GM23338 (cell line): Measurements from ENCODE around the gene ERP44. TPM values are rescaled to one million over a fixed set of nuclear protein-coding genes. Genes with fewer than 3 reads are reported as not detected.

Experiments used
- ATAC-seq: fragments of 200-7000 bp; cut with Tn5 transposase; 3 replicates; pipeline ENCODE4 v1.9.1; 2020
- DNase-seq: peaks from one replicate; pipeline ENCODE4 v3.0.0-alpha.2; 2015; ENCODE audit warnings: low spot score
- H2AFZ ChIP-seq: fragments of 200-600 bp; sonication (generic); 2 replicates; pipeline ENCODE4 v1.8.0; 2016; ENCODE audit warnings: antibody characterized with exemption, mild to moderate bottlenecking, moderate library complexity
- H3F3A ChIP-seq: fragments of 200-600 bp; sonication (generic); replicated peaks from 2 replicates; pipeline ENCODE4 v1.8.0; 2017; ENCODE audit warnings: antibody characterized with exemption, mixed run types, low read depth
- H3K27ac ChIP-seq: fragments of 200-600 bp; sonication (generic); 2 replicates; pipeline ENCODE4 v1.6.1; 2016; ENCODE audit warnings: low read depth
- H3K27me3 ChIP-seq: fragments of 200-600 bp; sonication (generic); 2 replicates; pipeline ENCODE4 v1.8.0; 2016; ENCODE audit warnings: mild to moderate bottlenecking, mixed run types, moderate library complexity; ENCODE audit not compliant: insufficient read depth
- H3K36me3 ChIP-seq: fragments of 200-600 bp; sonication (generic); 2 replicates; pipeline ENCODE4 v1.8.0; 2016; ENCODE audit warnings: mild to moderate bottlenecking; ENCODE audit not compliant: insufficient read depth
- H3K4me1 ChIP-seq: fragments of 200-600 bp; sonication (generic); 2 replicates; pipeline ENCODE4 v1.8.0; 2016; ENCODE audit warnings: mild to moderate bottlenecking, moderate library complexity; ENCODE audit not compliant: insufficient read depth
- H3K4me2 ChIP-seq: fragments of 200-600 bp; sonication (generic); 2 replicates; pipeline ENCODE4 v1.7.1; 2017; ENCODE audit warnings: mixed run types
- H3K4me3 ChIP-seq: fragments of 200-600 bp; sonication (generic); 2 replicates; pipeline ENCODE4 v1.6.1; 2016; ENCODE audit warnings: mixed run types
- H3K79me2 ChIP-seq: fragments of 200-600 bp; sonication (generic); replicated peaks from 2 replicates; pipeline ENCODE4 v1.8.0; 2017; ENCODE audit warnings: mild to moderate bottlenecking; ENCODE audit not compliant: insufficient read depth
- H3K9me2 ChIP-seq: fragments of 200-600 bp; sonication (generic); 2 replicates; pipeline ENCODE4 v1.8.0; 2017; ENCODE audit not compliant: insufficient read depth
- H4K20me1 ChIP-seq: fragments of 200-600 bp; sonication (generic); replicated peaks from 2 replicates; pipeline ENCODE4 v1.8.0; 2017; ENCODE audit warnings: mild to moderate bottlenecking; ENCODE audit not compliant: insufficient read depth
- H3K27ac Mint-ChIP-seq: 2 replicates; pipeline ENCODE4 v1.8.0; 2020; ENCODE audit warnings: inconsistent platforms, mild to moderate bottlenecking, moderate library complexity, mixed read lengths
- H3K27me3 Mint-ChIP-seq: 3 replicates; pipeline ENCODE4 v1.8.0; 2022; ENCODE audit warnings: low read depth, mild to moderate bottlenecking, moderate library complexity, mixed read lengths, inconsistent platforms; ENCODE audit not compliant: insufficient read depth, poor library complexity
- H3K36me3 Mint-ChIP-seq: 3 replicates; pipeline ENCODE4 v1.8.0; 2021; ENCODE audit warnings: low read depth, mild to moderate bottlenecking, inconsistent platforms, moderate library complexity, mixed read lengths
- H3K4me1 Mint-ChIP-seq: 3 replicates; pipeline ENCODE4 v1.8.0; 2020; ENCODE audit warnings: mild to moderate bottlenecking, inconsistent platforms, mixed read lengths
- H3K4me3 Mint-ChIP-seq: 3 replicates; pipeline ENCODE4 v1.8.0; 2021; ENCODE audit warnings: moderate library complexity, mild to moderate bottlenecking, inconsistent platforms, mixed read lengths
- H3K9me3 Mint-ChIP-seq: 3 replicates; pipeline ENCODE4 v1.8.0; 2020; ENCODE audit warnings: moderate library complexity, mild to moderate bottlenecking, inconsistent platforms, mixed read lengths
- CREB1 ChIP-seq: fragments of 250-450 bp; sonication (Bioruptor Pico); IDR thresholded peaks from 2 replicates; pipeline ENCODE4 v1.5.0; 2020; ENCODE audit warnings: low read depth, mild to moderate bottlenecking, moderate library complexity
- EZH2 ChIP-seq: fragments of 200-600 bp; sonication (generic); IDR thresholded peaks from one replicate; pipeline ENCODE4 v1.8.0; 2017; ENCODE audit warnings: antibody characterized with exemption, mild to moderate bottlenecking, low read depth; ENCODE audit not compliant: unreplicated experiment
- EZH2phosphoT487 ChIP-seq: fragments of 200-600 bp; sonication (generic); IDR thresholded peaks from one replicate; pipeline ENCODE4 v1.8.1; 2018; ENCODE audit warnings: antibody characterized with exemption; ENCODE audit not compliant: unreplicated experiment
- JUNB ChIP-seq: IDR thresholded peaks from one replicate; pipeline ENCODE4 v1.6.1; 2016; ENCODE audit warnings: antibody characterized with exemption; ENCODE audit not compliant: unreplicated experiment
- NANOG ChIP-seq: IDR thresholded peaks from 2 replicates; pipeline ENCODE4 v1.6.1; 2016; ENCODE audit warnings: antibody characterized with exemption, borderline replicate concordance
- POLR2AphosphoS5 ChIP-seq: IDR thresholded peaks from 2 replicates; pipeline ENCODE4 v1.6.1; 2016; ENCODE audit warnings: antibody characterized with exemption, low read depth
- REST ChIP-seq: IDR thresholded peaks from one replicate; pipeline ENCODE4 v1.6.1; 2018; ENCODE audit warnings: antibody characterized with exemption; ENCODE audit not compliant: unreplicated experiment
- STAT1 ChIP-seq: IDR thresholded peaks from one replicate; pipeline ENCODE4 v1.6.1; 2016; ENCODE audit warnings: antibody characterized with exemption; ENCODE audit not compliant: unreplicated experiment
- ZNF114 ChIP-seq: fragments of 250-450 bp; sonication (Bioruptor Pico); IDR thresholded peaks from 2 replicates; pipeline ENCODE4 v1.5.0; 2020; ENCODE audit warnings: mild to moderate bottlenecking, moderate library complexity
- ZNF331 ChIP-seq: fragments of 250-450 bp; sonication (Bioruptor Pico); IDR thresholded peaks from 2 replicates; pipeline ENCODE4 v1.5.0; 2020; ENCODE audit warnings: low read depth, mild to moderate bottlenecking, moderate library complexity
- polyA plus RNA-seq: library from polyadenylated mRNA; unstranded; fragments of >200 nt; fragmentation: Nextera tagmentation; extraction: Ambion mirVana; gene quantifications from 2 replicates; pipeline ENCODE4 v1.2.1, GENCODE V29; 2016
- total RNA-seq: library from RNA; depleted of rRNA; stranded (reverse); fragments of >200 nt; shearing (Covaris generic); gene quantifications from 2 replicates; pipeline ENCODE4 v1.2.3, GENCODE V29; 2014
- TF ChIP-seq, protein P1 (sequence below), 2 experiments: fragments of 200-600 bp in 1 of 2; sonication (generic) in 1 of 2; conservative IDR thresholded peaks; 2 replicates each; pipeline versions ENCODE4 v1.5.1 to v1.6.1; 2016 to 2017; ENCODE audit warnings: antibody characterized with exemption in 2 of 2, low read depth in 2 of 2, mild to moderate bottlenecking in 2 of 2, moderate library complexity in 1 of 2
- TF ChIP-seq, protein P2 (sequence below): IDR thresholded peaks from 2 replicates; pipeline ENCODE4 v1.6.1; 2016; ENCODE audit warnings: antibody characterized with exemption

The ERP44 gene
- total and polyA plus RNA-seq, 2 experiments from 2014 or later: 13.0 to 24.1 TPM

DNA sequence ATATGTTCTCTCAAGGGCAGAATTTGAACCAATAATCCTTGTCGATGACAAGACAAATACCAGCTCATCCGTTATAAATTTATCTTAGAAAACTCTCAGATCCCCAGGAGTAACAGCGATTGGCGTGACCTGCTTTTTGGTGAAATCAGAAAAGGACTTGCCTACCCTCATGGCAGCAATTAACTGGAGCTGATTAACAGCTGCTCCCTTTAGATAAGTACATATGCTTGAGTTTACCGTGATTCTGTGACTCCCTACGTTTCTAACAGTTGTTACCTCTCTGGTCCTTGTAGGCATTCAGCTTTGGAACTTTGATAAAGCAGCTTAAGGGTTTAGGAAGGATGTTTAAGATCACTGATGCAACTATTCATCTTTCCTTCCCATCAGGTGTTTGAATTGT, 2.8 kb upstream of the ERP44 start (continued):
- TF ChIP-seq EZH2 (no peak), STAT1 (no peak), CREB1 (CRISPR knock-in tag) (no peak), ZNF331 (no peak)
- TF ChIP-seq, protein P1, sequence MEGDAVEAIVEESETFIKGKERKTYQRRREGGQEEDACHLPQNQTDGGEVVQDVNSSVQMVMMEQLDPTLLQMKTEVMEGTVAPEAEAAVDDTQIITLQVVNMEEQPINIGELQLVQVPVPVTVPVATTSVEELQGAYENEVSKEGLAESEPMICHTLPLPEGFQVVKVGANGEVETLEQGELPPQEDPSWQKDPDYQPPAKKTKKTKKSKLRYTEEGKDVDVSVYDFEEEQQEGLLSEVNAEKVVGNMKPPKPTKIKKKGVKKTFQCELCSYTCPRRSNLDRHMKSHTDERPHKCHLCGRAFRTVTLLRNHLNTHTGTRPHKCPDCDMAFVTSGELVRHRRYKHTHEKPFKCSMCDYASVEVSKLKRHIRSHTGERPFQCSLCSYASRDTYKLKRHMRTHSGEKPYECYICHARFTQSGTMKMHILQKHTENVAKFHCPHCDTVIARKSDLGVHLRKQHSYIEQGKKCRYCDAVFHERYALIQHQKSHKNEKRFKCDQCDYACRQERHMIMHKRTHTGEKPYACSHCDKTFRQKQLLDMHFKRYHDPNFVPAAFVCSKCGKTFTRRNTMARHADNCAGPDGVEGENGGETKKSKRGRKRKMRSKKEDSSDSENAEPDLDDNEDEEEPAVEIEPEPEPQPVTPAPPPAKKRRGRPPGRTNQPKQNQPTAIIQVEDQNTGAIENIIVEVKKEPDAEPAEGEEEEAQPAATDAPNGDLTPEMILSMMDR (conservative IDR thresholded peaks at IDR 0.05; ENCODE audit: low read depth in 2 of 2): no peak
- TF ChIP-seq, protein P2, sequence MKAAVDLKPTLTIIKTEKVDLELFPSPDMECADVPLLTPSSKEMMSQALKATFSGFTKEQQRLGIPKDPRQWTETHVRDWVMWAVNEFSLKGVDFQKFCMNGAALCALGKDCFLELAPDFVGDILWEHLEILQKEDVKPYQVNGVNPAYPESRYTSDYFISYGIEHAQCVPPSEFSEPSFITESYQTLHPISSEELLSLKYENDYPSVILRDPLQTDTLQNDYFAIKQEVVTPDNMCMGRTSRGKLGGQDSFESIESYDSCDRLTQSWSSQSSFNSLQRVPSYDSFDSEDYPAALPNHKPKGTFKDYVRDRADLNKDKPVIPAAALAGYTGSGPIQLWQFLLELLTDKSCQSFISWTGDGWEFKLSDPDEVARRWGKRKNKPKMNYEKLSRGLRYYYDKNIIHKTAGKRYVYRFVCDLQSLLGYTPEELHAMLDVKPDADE: no peak

GRCh38 chr9:100100146-100100667, 1.4 kb upstream of the ERP44 start:
- Histone ChIP-seq H2AFZ (no peak overlapping the region; the same call in 1 of the 2 replicates), H3K4me1 (peaks cover 19% of the 10 kb centered on the region; the same call in 1 of the 2 replicates), H3K27ac (no peak overlapping the region), H3F3A (no peaks in the 10 kb centered on the region), H3K79me2 (peaks cover 28% of the 10 kb centered on the region), H3K9me2 (no peaks in the 10 kb centered on the region), H3K36me3 (no peaks in the 10 kb centered on the region), H3K4me3 (peak overlapping the region; percentile 86), H3K4me2 (peak overlapping the region; percentile 70), H3K27me3 (no peaks in the 10 kb centered on the region), H4K20me1 (peaks cover 12% of the 10 kb centered on the region; the same call in 1 of the 2 replicates)
- DNase-seq (no peak), ATAC-seq (no peak)
- Mint-ChIP-seq H3K36me3 (no peaks in the 10 kb centered on the region), H3K27me3 (peaks cover 12% of the 10 kb centered on the region), H3K4me1 (peaks cover 17% of the 10 kb centered on the region), H3K4me3 (peak overlapping the region; percentile 98), H3K27ac (no peak overlapping the region), H3K9me3 (no peaks in the 10 kb centered on the region)
- TF ChIP-seq JUNB (no peak), ZNF331 (no peak), POLR2AphosphoS5 (no peak), EZH2 (no peak), NANOG (no peak), CREB1 (CRISPR knock-in tag) (no peak)

DNA sequence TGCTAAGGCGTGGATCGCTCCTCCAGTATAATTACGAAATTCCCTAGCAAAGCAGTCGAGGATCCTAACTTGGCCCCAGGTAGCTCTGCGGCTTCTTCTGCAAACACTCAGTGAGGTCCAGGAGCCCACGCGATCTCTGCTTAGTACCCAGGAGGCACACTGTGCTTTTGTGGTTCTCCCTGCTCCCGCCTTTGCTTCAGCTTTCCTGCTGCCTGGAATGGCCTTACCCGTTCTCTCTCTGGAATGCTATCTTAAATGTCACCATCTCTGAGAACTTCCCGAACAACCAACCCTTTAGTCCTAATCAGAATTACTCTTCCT, 882 bp upstream of the ERP44 start:
- Mint-ChIP-seq H3K9me3 (no peaks in the 10 kb centered on the region), H3K36me3 (no peaks in the 10 kb centered on the region), H3K27me3 (peaks cover 12% of the 10 kb centered on the region), H3K4me3 (peak overlapping the region; percentile 98), H3K4me1 (peaks cover 17% of the 10 kb centered on the region), H3K27ac (peak overlapping the region; percentile 82)
- peaks cover 12% of the 10 kb centered on the region; the same call in 1 of the 2 replicates for H4K20me1 ChIP-seq
- H3K27me3 ChIP-seq: no peaks in the 10 kb centered on the region
- no peaks in the 10 kb centered on the region for H3K9me2 ChIP-seq
- peaks cover 32% of the 10 kb centered on the region for H3K79me2 ChIP-seq
- DNase-seq: peak; percentile 49
- peak overlapping the region; percentile 76 for H3K27ac ChIP-seq
- H3F3A ChIP-seq: no peaks in the 10 kb centered on the region
- peak; percentile 8 for ATAC-seq
- peak overlapping the region; percentile 86 for H3K4me3 ChIP-seq
- peak overlapping the region; percentile 70 for H3K4me2 ChIP-seq
- H3K36me3 ChIP-seq: no peaks in the 10 kb centered on the region
- peaks cover 19% of the 10 kb centered on the region; the same call in 1 of the 2 replicates for H3K4me1 ChIP-seq
- H2AFZ ChIP-seq: peak overlapping the region; percentile 95
- TF ChIP-seq, protein P2: no peak
- TF ChIP-seq ZNF114: no peak
- TF ChIP-seq, protein P1 (conservative IDR thresholded peaks at IDR 0.05; ENCODE audit: low read depth in 2 of 2): no peak
- TF ChIP-seq NANOG: no peak
- TF ChIP-seq REST: no peak
- TF ChIP-seq JUNB: no peak
- TF ChIP-seq EZH2phosphoT487: no peak
- TF ChIP-seq EZH2: no peak
- TF ChIP-seq STAT1: no peak
